WTC11 (cell line): Measurements from ENCODE around the gene PHACTR2. TPM values are rescaled to one million over a fixed set of nuclear protein-coding genes. Genes with fewer than 3 reads are reported as not detected.

ENCODE experiments used
- ATAC-seq: fragments of 200-7000 bp; cut with Tn5 transposase; 2 replicates; pipeline ENCODE4 v1.10.0; 2021; ENCODE audit warnings: mild to moderate bottlenecking, moderate library complexity
- CTCF ChIA-PET: fragments of 300-600 bp; sonication (Branson Sonifier 250); formaldehyde crosslinking; loops from one replicate; lab custom pipeline; 2021; ENCODE audit warnings: antibody characterized with exemption; lab: Charles Lee
- POLR2A ChIA-PET: fragments of 350-600 bp; sonication (Branson Sonifier 250); formaldehyde crosslinking; loops from one replicate; lab custom pipeline; 2021; ENCODE audit warnings: antibody characterized with exemption; lab: Charles Lee
- DNase-seq: peaks from one replicate; pipeline ENCODE4 v3.0.0; 2021; ENCODE audit warnings: low spot score
- H3K27ac Mint-ChIP-seq: 2 replicates; pipeline ENCODE4 v1.8.0; 2021; ENCODE audit warnings: mixed read lengths
- H3K27me3 Mint-ChIP-seq: 2 replicates; pipeline ENCODE4 v1.8.0; 2021; ENCODE audit warnings: low read depth, mild to moderate bottlenecking, moderate library complexity, mixed read lengths
- H3K36me3 Mint-ChIP-seq: 2 replicates; pipeline ENCODE4 v1.8.0; 2021; ENCODE audit warnings: mixed read lengths
- H3K4me1 Mint-ChIP-seq: 2 replicates; pipeline ENCODE4 v1.8.0; 2022; ENCODE audit warnings: mixed read lengths
- H3K4me3 Mint-ChIP-seq: 2 replicates; pipeline ENCODE4 v1.8.0; 2021; ENCODE audit warnings: mild to moderate bottlenecking, moderate library complexity, mixed read lengths
- H3K9me3 Mint-ChIP-seq: 2 replicates; pipeline ENCODE4 v1.8.0; 2021; ENCODE audit warnings: mixed read lengths
- AFF4 ChIP-seq: sonication (generic); formaldehyde crosslinking; IDR thresholded peaks from 2 replicates; pipeline ENCODE4 v1.8.1; 2023; ENCODE audit warnings: mild to moderate bottlenecking, missing genetic modification reagents, borderline replicate concordance
- ARID4B ChIP-seq: sonication (generic); formaldehyde crosslinking; IDR thresholded peaks from 2 replicates; pipeline ENCODE4 v1.8.0; 2023; ENCODE audit warnings: missing genetic modification reagents, mild to moderate bottlenecking, borderline replicate concordance
- ATF6 ChIP-seq: sonication (generic); formaldehyde crosslinking; IDR thresholded peaks from 2 replicates; pipeline ENCODE4 v1.8.1; 2023; ENCODE audit warnings: mild to moderate bottlenecking, missing genetic modification reagents
- CBFB ChIP-seq: sonication (generic); formaldehyde crosslinking; IDR thresholded peaks from 2 replicates; pipeline ENCODE4 v1.8.1; 2022; ENCODE audit warnings: mild to moderate bottlenecking, low read depth, missing genetic modification reagents
- E2F4 ChIP-seq: sonication (generic); formaldehyde crosslinking; IDR thresholded peaks from 2 replicates; pipeline ENCODE4 v1.8.1; 2022; ENCODE audit warnings: low read depth, mild to moderate bottlenecking, moderate library complexity, missing genetic modification reagents, borderline replicate concordance
- E2F5 ChIP-seq: sonication (generic); formaldehyde crosslinking; IDR thresholded peaks from 2 replicates; pipeline ENCODE4 v1.8.1; 2022; ENCODE audit warnings: mild to moderate bottlenecking, moderate library complexity, missing genetic modification reagents
- ESRRA ChIP-seq: sonication (generic); formaldehyde crosslinking; IDR thresholded peaks from 2 replicates; pipeline ENCODE4 v1.8.1; 2022; ENCODE audit warnings: mild to moderate bottlenecking, missing genetic modification reagents, borderline replicate concordance
- GRHL2 ChIP-seq: fragments of 250-450 bp; sonication (Bioruptor Pico); IDR thresholded peaks from 2 replicates; pipeline ENCODE4 v1.8.0; 2022; ENCODE audit warnings: mild to moderate bottlenecking, moderate library complexity; ENCODE audit not compliant: insufficient replicate concordance, severe bottlenecking
- GTF2I ChIP-seq: fragments of 250-450 bp; sonication (Bioruptor Pico); conservative IDR thresholded peaks from 2 replicates; pipeline ENCODE4 v1.4.0; 2021; ENCODE audit warnings: mild to moderate bottlenecking
- HMGXB4 ChIP-seq: sonication (generic); formaldehyde crosslinking; IDR thresholded peaks from 2 replicates; pipeline ENCODE4 v1.8.1; 2023; ENCODE audit warnings: mild to moderate bottlenecking, moderate library complexity, missing genetic modification reagents
- OVOL2 ChIP-seq: fragments of 250-450 bp; sonication (Bioruptor Pico); IDR thresholded peaks from 2 replicates; pipeline ENCODE4 v1.9.0; 2021; ENCODE audit warnings: mild to moderate bottlenecking, borderline replicate concordance
- STAT6 ChIP-seq: sonication (generic); formaldehyde crosslinking; conservative IDR thresholded peaks from 2 replicates; pipeline ENCODE4 v1.8.1; 2023; ENCODE audit warnings: mild to moderate bottlenecking, low read depth, missing genetic modification reagents, moderate library complexity
- TEAD4 ChIP-seq: sonication (generic); formaldehyde crosslinking; IDR thresholded peaks from 2 replicates; pipeline ENCODE4 v1.8.0; 2022; ENCODE audit warnings: mild to moderate bottlenecking, missing genetic modification reagents
- USF1 ChIP-seq: sonication (generic); formaldehyde crosslinking; IDR thresholded peaks from 2 replicates; pipeline ENCODE4 v1.8.0; 2022; ENCODE audit warnings: mild to moderate bottlenecking, missing genetic modification reagents
- ZNF219 ChIP-seq: sonication (generic); formaldehyde crosslinking; IDR thresholded peaks from 2 replicates; pipeline ENCODE4 v1.8.0; 2023; ENCODE audit warnings: missing genetic modification reagents, mild to moderate bottlenecking, borderline replicate concordance
- ZNF425 ChIP-seq: fragments of 250-450 bp; sonication (Bioruptor Pico); conservative IDR thresholded peaks from 2 replicates; pipeline ENCODE4 v1.9.0; 2021; ENCODE audit warnings: mild to moderate bottlenecking
- total RNA-seq: library from RNA; stranded (reverse); gene quantifications from 3 replicates; pipeline ENCODE4 v1.2.3, GENCODE V29; 2021

The PHACTR2 gene
- total RNA-seq, 1 experiment from 2014 or later: 90.5 TPM

GRCh38 chr6:143752459-143752858 lies 74.7 kb downstream of the PHACTR2 start:
- Mint-ChIP-seq H3K9me3 (no peaks in the 10 kb centered on the region), H3K4me1 (peaks cover 58% of the 10 kb centered on the region), H3K27ac (peak overlapping the region; percentile 75), H3K4me3 (no peak overlapping the region), H3K27me3 (no peaks in the 10 kb centered on the region), H3K36me3 (peaks cover 25% of the 10 kb centered on the region)
- DNase-seq (no peak), ATAC-seq (no peak)
- POLR2A ChIA-PET: no interaction called here
- no peak for TF ChIP-seq ATF6 (CRISPR knock-in tag)
- TF ChIP-seq ARID4B (CRISPR knock-in tag): no peak
- TF ChIP-seq HMGXB4 (CRISPR knock-in tag): no peak
- no peak for TF ChIP-seq OVOL2 (CRISPR knock-in tag)
- TF ChIP-seq GTF2I (CRISPR knock-in tag): no peak
- no peak for TF ChIP-seq TEAD4 (CRISPR knock-in tag)
- TF ChIP-seq STAT6 (CRISPR knock-in tag): no peak
- no peak for TF ChIP-seq AFF4 (CRISPR knock-in tag)
- no peak for TF ChIP-seq ZNF219 (CRISPR knock-in tag)
- TF ChIP-seq CBFB (CRISPR knock-in tag): no peak
- no peak for TF ChIP-seq E2F5 (CRISPR knock-in tag)
- TF ChIP-seq GRHL2: no peak
- TF ChIP-seq USF1 (CRISPR knock-in tag): no peak
- no peak for TF ChIP-seq ESRRA (CRISPR knock-in tag)
- no peak for TF ChIP-seq E2F4 (CRISPR knock-in tag)
- TF ChIP-seq ZNF425 (CRISPR knock-in tag): no peak
- CTCF ChIA-PET: no interaction called here
